Neural cell (in vitro differentiated cells): ENCODE data around the gene ZNF326. TPM values are rescaled to one million over a fixed set of nuclear protein-coding genes. Genes with fewer than 3 reads are reported as not detected.

Experiments used
- H2AFZ ChIP-seq: fragments of 200-600, 300-800 bp; sonication (generic), shearing (Covaris generic); 2 replicates; pipeline ENCODE4 v1.6.0; 2014; ENCODE audit warnings: low read depth, mild to moderate bottlenecking, antibody characterized with exemption, low read length, moderate library complexity
- H3F3A ChIP-seq: fragments of 200-600 bp; shearing (Covaris generic); 2 replicates; pipeline ENCODE4 v1.6.1; 2016; ENCODE audit warnings: mild to moderate bottlenecking, moderate library complexity, mixed read lengths, antibody characterized with exemption, low read length; ENCODE audit not compliant: insufficient read depth, poor library complexity, severe bottlenecking
- H3K27ac ChIP-seq: fragments of 200-600, 300-800 bp; sonication (generic), shearing (Covaris generic); 2 replicates; pipeline ENCODE4 v1.5.1; 2014; ENCODE audit warnings: mild to moderate bottlenecking, low read length, moderate library complexity
- H3K27me3 ChIP-seq: fragments of 300-800, 200-600 bp; sonication (generic), shearing (Covaris generic); 2 replicates; pipeline ENCODE4 v1.6.0; 2014; ENCODE audit warnings: mild to moderate bottlenecking, low read depth, low read length, moderate library complexity; ENCODE audit not compliant: insufficient read depth
- H3K36me3 ChIP-seq: fragments of 300-800, 200-600 bp; sonication (generic), shearing (Covaris generic); 2 replicates; pipeline ENCODE4 v1.5.1; 2014; ENCODE audit warnings: mild to moderate bottlenecking, antibody characterized with exemption, low read length, moderate library complexity; ENCODE audit not compliant: insufficient read depth
- H3K4me2 ChIP-seq: fragments of 300-800, 200-600 bp; sonication (generic), shearing (Covaris generic); 2 replicates; pipeline ENCODE4 v1.6.0; 2014; ENCODE audit warnings: mild to moderate bottlenecking, low read length
- H3K4me3 ChIP-seq: fragments of 300-800, 200-600 bp; sonication (generic), shearing (Covaris generic); 2 replicates; pipeline ENCODE4 v1.5.1; 2014; ENCODE audit warnings: mild to moderate bottlenecking, low read length, moderate library complexity
- H3K79me2 ChIP-seq: fragments of 200-600 bp; shearing (Covaris generic); replicated peaks from 2 replicates; pipeline ENCODE4 v1.6.0; 2014; ENCODE audit warnings: mild to moderate bottlenecking, low read length, moderate library complexity; ENCODE audit not compliant: insufficient read depth
- H3K9ac ChIP-seq: fragments of 300-800, 200-600 bp; sonication (generic), shearing (Covaris generic); 2 replicates; pipeline ENCODE4 v1.6.1; 2016; ENCODE audit warnings: mild to moderate bottlenecking, low read length, mixed read lengths
- H3K9me2 ChIP-seq: fragments of 200-600 bp; shearing (Covaris generic); 2 replicates; pipeline ENCODE4 v1.6.1; 2016; ENCODE audit warnings: mild to moderate bottlenecking, low read length, mixed read lengths; ENCODE audit not compliant: insufficient read depth
- H3K9me3 ChIP-seq: fragments of 200-600, 300-800 bp; sonication (generic), shearing (Covaris generic); 2 replicates; pipeline ENCODE4 v1.6.1; 2016; ENCODE audit warnings: mild to moderate bottlenecking, mixed run types, low read length, moderate library complexity, mixed read lengths
- H4K20me1 ChIP-seq: fragments of 200-600 bp; shearing (Covaris generic); 2 replicates; pipeline ENCODE4 v1.6.1; 2016; ENCODE audit warnings: mild to moderate bottlenecking, mixed run types; ENCODE audit not compliant: insufficient read depth
- CTCF ChIP-seq: fragments of 450-650 bp; IDR thresholded peaks from 2 replicates; pipeline ENCODE4 v1.5.1; 2014; ENCODE audit warnings: antibody characterized with exemption, mild to moderate bottlenecking, moderate library complexity; ENCODE audit not compliant: poor library complexity, severe bottlenecking
- EP300 ChIP-seq: fragments of 450-650 bp; conservative IDR thresholded peaks from 2 replicates; pipeline ENCODE4 v1.6.1; 2014; ENCODE audit warnings: antibody characterized with exemption, mild to moderate bottlenecking, moderate library complexity; ENCODE audit not compliant: poor library complexity, severe bottlenecking
- EZH2 ChIP-seq: fragments of 200-600, 300-800 bp; shearing (Covaris generic), sonication (generic); IDR thresholded peaks from 2 replicates; pipeline ENCODE4 v1.6.1; 2014; ENCODE audit warnings: antibody characterized with exemption, low read length, borderline replicate concordance, mild to moderate bottlenecking; ENCODE audit not compliant: insufficient read depth, poor library complexity, severe bottlenecking
- MXI1 ChIP-seq: fragments of 450-650 bp; conservative IDR thresholded peaks from 2 replicates; pipeline ENCODE4 v1.6.1; 2014; ENCODE audit warnings: antibody characterized with exemption, mild to moderate bottlenecking; ENCODE audit not compliant: poor library complexity, severe bottlenecking
- POLR2AphosphoS5 ChIP-seq: IDR thresholded peaks from 2 replicates; pipeline ENCODE4 v1.6.1; 2012
- RAD21 ChIP-seq: fragments of 450-650 bp; conservative IDR thresholded peaks from 2 replicates; pipeline ENCODE4 v1.6.1; 2014; ENCODE audit warnings: antibody characterized with exemption, mild to moderate bottlenecking, moderate library complexity
- REST ChIP-seq: IDR thresholded peaks from 2 replicates; pipeline ENCODE4 v1.6.1; 2012; ENCODE audit warnings: borderline replicate concordance
- SMC3 ChIP-seq: fragments of 450-650 bp; conservative IDR thresholded peaks from 2 replicates; pipeline ENCODE4 v1.6.1; 2014; ENCODE audit warnings: antibody characterized with exemption, mild to moderate bottlenecking, moderate library complexity; ENCODE audit not compliant: poor library complexity
- TAF1 ChIP-seq: IDR thresholded peaks from 2 replicates; pipeline ENCODE4 v1.6.1; 2012; ENCODE audit warnings: low read depth
- polyA plus RNA-seq: library from polyadenylated mRNA; depleted of rRNA; stranded (reverse); fragments of >200 nt; gene quantifications from 2 replicates; pipeline ENCODE4 v1.2.3, GENCODE V29; 2014

ZNF326 gene
- polyA plus RNA-seq, 1 donor from 2014 or later: 65.0 TPM

DNA sequence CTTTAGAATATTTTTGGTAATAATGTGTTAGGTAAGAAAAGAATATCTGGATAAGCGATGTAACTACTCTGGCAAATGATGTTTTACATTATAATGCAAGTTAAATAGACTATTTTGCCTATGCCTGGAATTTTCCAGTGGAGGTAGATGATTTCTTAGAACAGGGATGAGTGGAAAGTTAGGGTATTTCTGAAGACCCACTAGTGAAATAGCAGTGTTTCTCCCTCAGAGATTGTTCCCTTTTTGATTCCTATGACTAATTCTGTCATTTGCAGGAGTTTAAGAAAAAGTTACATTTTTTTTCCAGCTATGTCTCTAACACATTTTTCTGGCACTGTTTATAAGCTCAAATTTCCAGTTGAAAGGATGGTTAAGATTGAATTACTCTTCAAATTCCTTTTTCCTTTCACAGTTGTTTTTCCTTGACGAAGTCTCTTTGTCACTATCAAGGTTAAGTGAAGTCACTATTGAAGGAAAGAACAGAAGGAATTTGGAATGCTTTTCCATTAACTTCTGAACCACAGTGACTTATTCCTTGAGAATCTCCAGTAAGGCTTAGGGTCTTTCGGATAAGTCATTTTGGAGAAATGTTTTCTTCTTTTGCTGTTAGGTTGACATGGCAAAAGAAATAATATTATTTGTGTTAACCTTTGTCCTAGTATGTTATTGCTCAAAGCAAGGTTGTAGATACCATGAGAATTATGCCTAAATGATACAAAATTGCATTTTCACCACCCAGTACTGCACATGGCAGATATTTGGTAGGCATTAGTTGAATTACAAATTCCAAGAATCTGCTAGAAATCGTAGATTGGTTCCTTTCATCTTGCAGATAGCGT, 42.9 kb upstream of the ZNF326 start:
- Histone ChIP-seq H3K9me3 (no peaks in the 10 kb centered on the region), H3K9ac (no peak overlapping the region), H3F3A (no peaks in the 10 kb centered on the region)

More for the DNA sequence above, 42.9 kb upstream of the ZNF326 start:
- Histone ChIP-seq H3K27me3 (no peaks in the 10 kb centered on the region), H3K9me2 (no peaks in the 10 kb centered on the region), H3K36me3 (no peaks in the 10 kb centered on the region), H2AFZ (no peak overlapping the region), H3K4me3 (no peak overlapping the region), H3K4me2 (no peak overlapping the region), H3K27ac (no peak overlapping the region), H4K20me1 (no peaks in the 10 kb centered on the region), H3K79me2 (no peaks in the 10 kb centered on the region)
- TF ChIP-seq REST: no peak
- TF ChIP-seq SMC3: no peak
- no peak for TF ChIP-seq EP300
- TF ChIP-seq RAD21: no peak
- no peak for TF ChIP-seq MXI1
- no peak for TF ChIP-seq POLR2AphosphoS5
- TF ChIP-seq TAF1: no peak
- no peak for TF ChIP-seq CTCF
- no peak for TF ChIP-seq EZH2
